ENCODE data around the gene TTC9B.

The TTC9B gene

GRCh38 chr19:40213251-40213829 lies 4.8 kb downstream of the TTC9B start:
- Histone ChIP-seq H3K9me3 (ENCODE audit: low read length) (no peaks in the 10 kb centered on the region), H3K36me3 (ENCODE audit: insufficient read depth, low read length) (peaks cover 30% of the 10 kb centered on the region), H3K4me3 (ENCODE audit: low read length) (no peak overlapping the region), H3K27me3 (ENCODE audit: insufficient read depth, low read length) (peaks cover 16% of the 10 kb centered on the region), H2AFZ (ENCODE audit: low read depth, low read length) (no peak overlapping the region), H3K4me1 (ENCODE audit: insufficient read depth, low read length) (peaks cover 3% of the 10 kb centered on the region)

- Histone ChIP-seq H3K4me1 (ENCODE audit: insufficient read depth, low read length) (no peaks in the 10 kb centered on the region), H2AFZ (ENCODE audit: low read depth, low read length) (no peak overlapping the region), H3K36me3 (ENCODE audit: insufficient read depth, low read length) (peaks cover 42% of the 10 kb centered on the region), H3K4me3 (ENCODE audit: low read length) (no peak overlapping the region), H3K27me3 (ENCODE audit: insufficient read depth, low read length) (no peaks in the 10 kb centered on the region), H3K9me3 (ENCODE audit: low read length) (peaks cover under 1% of the 10 kb centered on the region)
These were observed 7.3 kb downstream of the TTC9B start for GRCh38 chr19:40210889-40211288.

GRCh38 chr19:40208602-40209001 lies 9.6 kb downstream of the TTC9B start:
- Histone ChIP-seq H2AFZ (ENCODE audit: low read depth, low read length) (no peak overlapping the region), H3K4me3 (ENCODE audit: low read length) (no peak overlapping the region), H3K4me1 (ENCODE audit: insufficient read depth, low read length) (no peaks in the 10 kb centered on the region), H3K9me3 (ENCODE audit: low read length) (peaks cover 13% of the 10 kb centered on the region), H3K36me3 (ENCODE audit: insufficient read depth, low read length) (peaks cover 56% of the 10 kb centered on the region), H3K27me3 (ENCODE audit: insufficient read depth, low read length) (no peaks in the 10 kb centered on the region)

- no peak overlapping the region for H3K4me3 ChIP-seq (ENCODE audit: low read length)
- H2AFZ ChIP-seq (ENCODE audit: low read depth, low read length) = no peak overlapping the region
These were observed 12.4 kb downstream of the TTC9B start for GRCh38 chr19:40205760-40206159.

GRCh38 chr19:40204381-40204780 lies 13.8 kb downstream of the TTC9B start:
- H3K4me1 ChIP-seq (ENCODE audit: insufficient read depth, low read length) = no peaks in the 10 kb centered on the region
- H3K36me3 ChIP-seq (ENCODE audit: insufficient read depth, low read length) = peaks cover 49% of the 10 kb centered on the region
- H3K27me3 ChIP-seq (ENCODE audit: insufficient read depth, low read length) = no peaks in the 10 kb centered on the region
- H2AFZ ChIP-seq (ENCODE audit: low read depth, low read length) = no peak overlapping the region
- no peak overlapping the region for H3K4me3 ChIP-seq (ENCODE audit: low read length)
- H3K9me3 ChIP-seq (ENCODE audit: low read length) = peaks cover 16% of the 10 kb centered on the region

More at GRCh38 chr19:40205760-40206159, 12.4 kb downstream of the TTC9B start:
- Histone ChIP-seq H3K27me3 (ENCODE audit: insufficient read depth, low read length) (no peaks in the 10 kb centered on the region), H3K36me3 (ENCODE audit: insufficient read depth, low read length) (peaks cover 56% of the 10 kb centered on the region), H3K4me1 (ENCODE audit: insufficient read depth, low read length) (no peaks in the 10 kb centered on the region), H3K9me3 (ENCODE audit: low read length) (peaks cover 16% of the 10 kb centered on the region)

GRCh38 chr19:40200341-40201099 lies 17.7 kb downstream of the TTC9B start:
- no peaks in the 10 kb centered on the region for H3K4me1 ChIP-seq (ENCODE audit: insufficient read depth, low read length)
- H3K9me3 ChIP-seq (ENCODE audit: low read length) = peaks cover 12% of the 10 kb centered on the region
- H3K27me3 ChIP-seq (ENCODE audit: insufficient read depth, low read length) = no peaks in the 10 kb centered on the region
- no peak overlapping the region for H2AFZ ChIP-seq (ENCODE audit: low read depth, low read length)
- no peak overlapping the region for H3K4me3 ChIP-seq (ENCODE audit: low read length)
- H3K36me3 ChIP-seq (ENCODE audit: insufficient read depth, low read length) = peaks cover 37% of the 10 kb centered on the region

GRCh38 chr19:40198272-40198990 lies 19.8 kb downstream of the TTC9B start:
- Histone ChIP-seq H3K9me3 (ENCODE audit: low read length) (peaks cover 2% of the 10 kb centered on the region), H3K4me3 (ENCODE audit: low read length) (no peak overlapping the region), H3K36me3 (ENCODE audit: insufficient read depth, low read length) (peaks cover 18% of the 10 kb centered on the region), H3K27me3 (ENCODE audit: insufficient read depth, low read length) (no peaks in the 10 kb centered on the region), H2AFZ (ENCODE audit: low read depth, low read length) (no peak overlapping the region), H3K4me1 (ENCODE audit: insufficient read depth, low read length) (no peaks in the 10 kb centered on the region)

GRCh38 chr19:40193587-40193849 lies 24.7 kb downstream of the TTC9B start:
- peaks cover 5% of the 10 kb centered on the region for H3K36me3 ChIP-seq (ENCODE audit: insufficient read depth, low read length)
- H3K27me3 ChIP-seq (ENCODE audit: insufficient read depth, low read length) = no peaks in the 10 kb centered on the region
- H2AFZ ChIP-seq (ENCODE audit: low read depth, low read length) = no peak overlapping the region
- no peaks in the 10 kb centered on the region for H3K9me3 ChIP-seq (ENCODE audit: low read length)
- H3K4me3 ChIP-seq (ENCODE audit: low read length) = no peak overlapping the region
- H3K4me1 ChIP-seq (ENCODE audit: insufficient read depth, low read length) = peaks cover 15% of the 10 kb centered on the region

GRCh38 chr19:40192758-40193586 lies 25.2 kb downstream of the TTC9B start:
- Histone ChIP-seq H3K9me3 (ENCODE audit: low read length) (no peaks in the 10 kb centered on the region), H2AFZ (ENCODE audit: low read depth, low read length) (no peak overlapping the region), H3K36me3 (ENCODE audit: insufficient read depth, low read length) (no peaks in the 10 kb centered on the region), H3K4me3 (ENCODE audit: low read length) (no peak overlapping the region), H3K4me1 (ENCODE audit: insufficient read depth, low read length) (peaks cover 15% of the 10 kb centered on the region), H3K27me3 (ENCODE audit: insufficient read depth, low read length) (no peaks in the 10 kb centered on the region)

- Histone ChIP-seq H3K36me3 (ENCODE audit: insufficient read depth, low read length) (no peaks in the 10 kb centered on the region), H2AFZ (ENCODE audit: low read depth, low read length) (peak overlapping the region; percentile 84), H3K27me3 (ENCODE audit: insufficient read depth, low read length) (no peaks in the 10 kb centered on the region), H3K9me3 (ENCODE audit: low read length) (no peaks in the 10 kb centered on the region), H3K4me3 (ENCODE audit: low read length) (peak overlapping the region; percentile 98), H3K4me1 (ENCODE audit: insufficient read depth, low read length) (peaks cover 15% of the 10 kb centered on the region)
These were observed 26.1 kb downstream of the TTC9B start for GRCh38 chr19:40191836-40192646.

- Histone ChIP-seq H3K4me1 (ENCODE audit: insufficient read depth, low read length) (peaks cover 15% of the 10 kb centered on the region), H3K27me3 (ENCODE audit: insufficient read depth, low read length) (no peaks in the 10 kb centered on the region), H2AFZ (ENCODE audit: low read depth, low read length) (peak within 1 kb of the TSS; percentile 99), H3K9me3 (ENCODE audit: low read length) (no peaks in the 10 kb centered on the region), H3K4me3 (ENCODE audit: low read length) (peak within 1 kb of the TSS; percentile 98), H3K36me3 (ENCODE audit: insufficient read depth, low read length) (no peaks in the 10 kb centered on the region)
These were observed 27.0 kb downstream of the TTC9B start, which contains the start of gene MAP3K10 for GRCh38 chr19:40190891-40191835. MAP3K10 (plus strand) TSS chr19:40191426; CDS start chr19:40192032, 606 bp downstream.
